HepG2 (cell line): ENCODE measurements around the gene AGAP3.

Source experiments
- EZH2 ChIP-seq: conservative IDR thresholded peaks from 2 replicates; pipeline ENCODE4 v1.6.1; 2012; ENCODE audit warnings: mild to moderate bottlenecking, low read depth, low read length, moderate library complexity
- HCFC1 ChIP-seq: fragments of 150-350 bp; IDR thresholded peaks from 2 replicates; pipeline ENCODE4 v1.6.1; 2014; ENCODE audit warnings: low read depth, low read length
- POLR2AphosphoS5 ChIP-seq: IDR thresholded peaks from 2 replicates; pipeline ENCODE4 v1.6.1; 2012; ENCODE audit warnings: low read depth, low read length
- RAD21 ChIP-seq: fragments of 450-650 bp; formaldehyde crosslinking; IDR thresholded peaks from 2 replicates; pipeline ENCODE4 v1.5.0; 2020; ENCODE audit warnings: mild to moderate bottlenecking
- RCOR2 ChIP-seq: IDR thresholded peaks from 2 replicates; pipeline ENCODE4 v1.6.1; 2016; ENCODE audit warnings: missing biosample characterization, missing genetic modification reagents
- ZFY ChIP-seq: sonication (generic); formaldehyde crosslinking; IDR thresholded peaks from 2 replicates; pipeline ENCODE4 v1.4.0; 2020; ENCODE audit warnings: missing genetic modification reagents
- TF ChIP-seq, protein P1 (sequence below): sonication (generic); formaldehyde crosslinking; IDR thresholded peaks from 2 replicates; pipeline ENCODE4 v1.8.0; 2022; ENCODE audit warnings: mild to moderate bottlenecking, missing genetic modification reagents; ENCODE audit not compliant: insufficient replicate concordance
- TF ChIP-seq, protein P2 (sequence below): sonication (generic); formaldehyde crosslinking; IDR thresholded peaks from 2 replicates; pipeline ENCODE4 v1.4.0; 2020; ENCODE audit warnings: mild to moderate bottlenecking, missing genetic modification reagents, borderline replicate concordance
- TF ChIP-seq, protein P3 (sequence below): sonication (generic); formaldehyde crosslinking; IDR thresholded peaks from 2 replicates; pipeline ENCODE4 v1.5.0; 2020; ENCODE audit warnings: mild to moderate bottlenecking, missing genetic modification reagents, moderate library complexity
- TF ChIP-seq, protein P4 (sequence below): sonication (generic); formaldehyde crosslinking; conservative IDR thresholded peaks from 2 replicates; pipeline ENCODE4 v1.4.0; 2020; ENCODE audit warnings: missing genetic modification reagents

DNA sequence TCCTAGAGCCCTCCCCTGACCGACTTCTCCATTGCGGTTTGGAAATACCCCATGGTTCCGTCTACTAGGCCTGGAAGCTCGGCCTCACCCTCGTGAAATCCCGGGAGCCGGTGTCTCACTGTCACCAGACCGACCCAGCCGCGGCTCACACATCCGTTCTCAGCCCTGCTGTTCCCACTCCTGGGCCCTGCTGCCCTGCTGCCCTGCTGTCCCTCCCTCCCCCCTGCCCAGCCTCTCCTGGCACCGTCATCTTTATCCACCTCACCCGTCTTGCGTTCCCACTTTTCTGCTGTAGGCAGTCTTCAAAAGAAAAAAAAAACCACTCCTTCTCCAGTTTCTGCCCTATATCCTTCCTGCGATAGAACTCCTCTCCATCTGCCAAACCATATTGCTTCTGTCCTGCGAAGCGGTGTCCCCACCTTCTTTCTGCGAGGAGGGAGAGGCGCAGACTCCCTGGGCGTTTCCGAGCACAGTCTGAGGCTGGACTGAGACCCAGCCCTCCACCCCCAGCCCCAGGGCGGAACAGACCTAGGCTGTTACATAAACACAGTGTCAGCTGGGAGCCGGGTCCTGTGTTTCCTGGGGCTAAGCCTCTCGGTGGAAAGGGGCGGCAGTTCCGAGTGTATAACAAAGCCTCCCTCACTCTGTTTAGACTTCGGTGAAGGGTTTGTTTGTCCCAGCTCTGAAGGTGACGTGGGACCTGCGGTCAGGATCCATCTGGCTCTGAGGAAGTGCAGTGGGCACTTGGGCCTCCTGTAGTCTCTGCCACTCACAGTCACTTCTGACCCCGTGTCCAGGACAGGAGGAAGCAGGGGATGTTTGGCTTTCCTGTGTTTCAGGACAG, 2.8 kb downstream of the AGAP3 start:
- TF ChIP-seq EZH2, result no peak
- no peak for TF ChIP-seq RAD21 (CRISPR knock-in tag)
- TF ChIP-seq, protein P1, sequence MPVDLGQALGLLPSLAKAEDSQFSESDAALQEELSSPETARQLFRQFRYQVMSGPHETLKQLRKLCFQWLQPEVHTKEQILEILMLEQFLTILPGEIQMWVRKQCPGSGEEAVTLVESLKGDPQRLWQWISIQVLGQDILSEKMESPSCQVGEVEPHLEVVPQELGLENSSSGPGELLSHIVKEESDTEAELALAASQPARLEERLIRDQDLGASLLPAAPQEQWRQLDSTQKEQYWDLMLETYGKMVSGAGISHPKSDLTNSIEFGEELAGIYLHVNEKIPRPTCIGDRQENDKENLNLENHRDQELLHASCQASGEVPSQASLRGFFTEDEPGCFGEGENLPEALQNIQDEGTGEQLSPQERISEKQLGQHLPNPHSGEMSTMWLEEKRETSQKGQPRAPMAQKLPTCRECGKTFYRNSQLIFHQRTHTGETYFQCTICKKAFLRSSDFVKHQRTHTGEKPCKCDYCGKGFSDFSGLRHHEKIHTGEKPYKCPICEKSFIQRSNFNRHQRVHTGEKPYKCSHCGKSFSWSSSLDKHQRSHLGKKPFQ, result no peak
- TF ChIP-seq, protein P2, sequence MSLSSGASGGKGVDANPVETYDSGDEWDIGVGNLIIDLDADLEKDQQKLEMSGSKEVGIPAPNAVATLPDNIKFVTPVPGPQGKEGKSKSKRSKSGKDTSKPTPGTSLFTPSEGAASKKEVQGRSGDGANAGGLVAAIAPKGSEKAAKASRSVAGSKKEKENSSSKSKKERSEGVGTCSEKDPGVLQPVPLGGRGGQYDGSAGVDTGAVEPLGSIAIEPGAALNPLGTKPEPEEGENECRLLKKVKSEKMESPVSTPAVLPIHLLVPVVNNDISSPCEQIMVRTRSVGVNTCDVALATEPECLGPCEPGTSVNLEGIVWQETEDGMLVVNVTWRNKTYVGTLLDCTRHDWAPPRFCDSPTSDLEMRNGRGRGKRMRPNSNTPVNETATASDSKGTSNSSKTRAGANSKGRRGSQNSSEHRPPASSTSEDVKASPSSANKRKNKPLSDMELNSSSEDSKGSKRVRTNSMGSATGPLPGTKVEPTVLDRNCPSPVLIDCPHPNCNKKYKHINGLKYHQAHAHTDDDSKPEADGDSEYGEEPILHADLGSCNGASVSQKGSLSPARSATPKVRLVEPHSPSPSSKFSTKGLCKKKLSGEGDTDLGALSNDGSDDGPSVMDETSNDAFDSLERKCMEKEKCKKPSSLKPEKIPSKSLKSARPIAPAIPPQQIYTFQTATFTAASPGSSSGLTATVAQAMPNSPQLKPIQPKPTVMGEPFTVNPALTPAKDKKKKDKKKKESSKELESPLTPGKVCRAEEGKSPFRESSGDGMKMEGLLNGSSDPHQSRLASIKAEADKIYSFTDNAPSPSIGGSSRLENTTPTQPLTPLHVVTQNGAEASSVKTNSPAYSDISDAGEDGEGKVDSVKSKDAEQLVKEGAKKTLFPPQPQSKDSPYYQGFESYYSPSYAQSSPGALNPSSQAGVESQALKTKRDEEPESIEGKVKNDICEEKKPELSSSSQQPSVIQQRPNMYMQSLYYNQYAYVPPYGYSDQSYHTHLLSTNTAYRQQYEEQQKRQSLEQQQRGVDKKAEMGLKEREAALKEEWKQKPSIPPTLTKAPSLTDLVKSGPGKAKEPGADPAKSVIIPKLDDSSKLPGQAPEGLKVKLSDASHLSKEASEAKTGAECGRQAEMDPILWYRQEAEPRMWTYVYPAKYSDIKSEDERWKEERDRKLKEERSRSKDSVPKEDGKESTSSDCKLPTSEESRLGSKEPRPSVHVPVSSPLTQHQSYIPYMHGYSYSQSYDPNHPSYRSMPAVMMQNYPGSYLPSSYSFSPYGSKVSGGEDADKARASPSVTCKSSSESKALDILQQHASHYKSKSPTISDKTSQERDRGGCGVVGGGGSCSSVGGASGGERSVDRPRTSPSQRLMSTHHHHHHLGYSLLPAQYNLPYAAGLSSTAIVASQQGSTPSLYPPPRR (CRISPR knock-in tag), result no peak; the same call in 1 of the 2 replicates
- no peak for TF ChIP-seq HCFC1
- TF ChIP-seq, protein P3, sequence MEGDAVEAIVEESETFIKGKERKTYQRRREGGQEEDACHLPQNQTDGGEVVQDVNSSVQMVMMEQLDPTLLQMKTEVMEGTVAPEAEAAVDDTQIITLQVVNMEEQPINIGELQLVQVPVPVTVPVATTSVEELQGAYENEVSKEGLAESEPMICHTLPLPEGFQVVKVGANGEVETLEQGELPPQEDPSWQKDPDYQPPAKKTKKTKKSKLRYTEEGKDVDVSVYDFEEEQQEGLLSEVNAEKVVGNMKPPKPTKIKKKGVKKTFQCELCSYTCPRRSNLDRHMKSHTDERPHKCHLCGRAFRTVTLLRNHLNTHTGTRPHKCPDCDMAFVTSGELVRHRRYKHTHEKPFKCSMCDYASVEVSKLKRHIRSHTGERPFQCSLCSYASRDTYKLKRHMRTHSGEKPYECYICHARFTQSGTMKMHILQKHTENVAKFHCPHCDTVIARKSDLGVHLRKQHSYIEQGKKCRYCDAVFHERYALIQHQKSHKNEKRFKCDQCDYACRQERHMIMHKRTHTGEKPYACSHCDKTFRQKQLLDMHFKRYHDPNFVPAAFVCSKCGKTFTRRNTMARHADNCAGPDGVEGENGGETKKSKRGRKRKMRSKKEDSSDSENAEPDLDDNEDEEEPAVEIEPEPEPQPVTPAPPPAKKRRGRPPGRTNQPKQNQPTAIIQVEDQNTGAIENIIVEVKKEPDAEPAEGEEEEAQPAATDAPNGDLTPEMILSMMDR (CRISPR knock-in tag), result no peak
- no peak for TF ChIP-seq ZFY
- TF ChIP-seq, protein P4, sequence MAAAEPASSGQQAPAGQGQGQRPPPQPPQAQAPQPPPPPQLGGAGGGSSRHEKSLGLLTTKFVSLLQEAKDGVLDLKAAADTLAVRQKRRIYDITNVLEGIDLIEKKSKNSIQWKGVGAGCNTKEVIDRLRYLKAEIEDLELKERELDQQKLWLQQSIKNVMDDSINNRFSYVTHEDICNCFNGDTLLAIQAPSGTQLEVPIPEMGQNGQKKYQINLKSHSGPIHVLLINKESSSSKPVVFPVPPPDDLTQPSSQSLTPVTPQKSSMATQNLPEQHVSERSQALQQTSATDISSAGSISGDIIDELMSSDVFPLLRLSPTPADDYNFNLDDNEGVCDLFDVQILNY, result no peak
- no peak for TF ChIP-seq POLR2AphosphoS5
- TF ChIP-seq RCOR2 (CRISPR knock-in tag), result no peak
